ENCODE data around the gene SP3. TPM values are rescaled to one million over a fixed set of nuclear protein-coding genes. Genes with fewer than 3 reads are reported as not detected.

Gene SP3
- total and polyA plus RNA-seq, 9 of the 15 experiments (the other 6 are each of a cell fraction or from before 2014, with no cell fraction given), result 12.0 to 106 (median 74.9) TPM

DNA sequence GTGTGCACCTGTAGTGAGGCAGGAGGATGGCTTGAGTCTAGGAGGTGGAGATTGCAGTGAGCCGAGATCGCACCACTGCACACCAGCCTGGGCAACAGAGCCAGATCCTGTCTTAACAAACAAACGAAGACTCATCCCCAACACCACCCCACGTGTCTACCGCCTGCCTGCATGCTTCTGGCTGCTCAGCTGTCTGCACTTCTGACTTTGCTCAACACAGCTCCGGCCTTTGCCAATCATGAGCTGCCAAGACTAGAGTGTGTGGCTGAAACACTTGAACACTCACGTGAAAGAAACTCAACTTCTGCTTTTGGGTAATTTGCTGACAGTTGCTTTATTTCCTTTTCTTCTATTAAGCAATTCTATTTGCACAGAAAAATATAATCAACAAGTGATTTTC lies 32.1 kb upstream of the SP3 start:
- CTCF ChIA-PET (ENCODE audit: low intra/inter-chr PET ratio), result no interaction called here
- no peaks in the 10 kb centered on the region for H3K79me2 ChIP-seq (ENCODE audit: control insufficient read depth, insufficient read depth, low read length)
- H2AFZ ChIP-seq (ENCODE audit: low read depth, low read length), result no peak overlapping the region
- H3K9ac ChIP-seq (ENCODE audit: insufficient read depth in 1 of 2, low read depth in 2 of 2, low read length in 2 of 2), result no peak overlapping the region
- intact Hi-C loops (cut with micrococcal nuclease) (no loop called here), in situ Hi-C loops (cut with MboI) (no loop called here)
- no peak; the same call in 1 of the 3 replicates for ATAC-seq
- H3K4me2 ChIP-seq (ENCODE audit: insufficient read depth, low read length), result no peak overlapping the region
- 10% methylated on average over 7 of the region's 7 CpGs for WGBS (ENCODE audit: insufficient coverage, low coverage, missing lambda C conversion rate)
- POLR2A ChIA-PET, result interaction anchor here (1.0 to 1.7 kb wide), 4 partner anchors 9 to 32 kb away, joined by 3 to 9 read pairs (median 4); partner anchors contain the start of gene SP3
- H3K9me3 ChIP-seq (replicated peaks; ENCODE audit: control insufficient read depth, insufficient read depth, low read depth, low read length), result no peaks in the 10 kb centered on the region
- no peaks in the 10 kb centered on the region for H3K4me1 ChIP-seq (replicated peaks in 1 of 2; ENCODE audit: control insufficient read depth in 2 of 2, insufficient read depth in 2 of 2, low read length in 2 of 2)
- no peak for FAIRE-seq
- no TSS peak for BruUV-seq (replicated peaks)
- 0 out of 2 replicates have a peak, but pooled peaks cover 2% of the 10 kb centered on the region for H4K20me1 ChIP-seq (replicated peaks; ENCODE audit: control insufficient read depth, insufficient read depth, low read length)
- no peak for DNase-seq (ENCODE audit: extremely low read depth in 1 of 4, low spot score in 3 of 4)
- H3K4me3 ChIP-seq, result no peak overlapping the region
- no peaks in the 10 kb centered on the region for H3K36me3 ChIP-seq (ENCODE audit: control insufficient read depth, insufficient read depth, low read length)
- H3K9me1 ChIP-seq (ENCODE audit: control insufficient read depth, insufficient read depth, low read length), result no peaks in the 10 kb centered on the region
- no peak overlapping the region for H3K27ac ChIP-seq (ENCODE audit: extremely low read depth, low read depth, low read length)
- H3K27me3 ChIP-seq (ENCODE audit: control insufficient read depth in 2 of 2, insufficient read depth in 2 of 2, low read length in 2 of 2), result peaks cover 23 to 35% of the 10 kb centered on the region in 2 experiments; a peak in 4 of 5 replicates
- TF ChIP-seq, protein P1, sequence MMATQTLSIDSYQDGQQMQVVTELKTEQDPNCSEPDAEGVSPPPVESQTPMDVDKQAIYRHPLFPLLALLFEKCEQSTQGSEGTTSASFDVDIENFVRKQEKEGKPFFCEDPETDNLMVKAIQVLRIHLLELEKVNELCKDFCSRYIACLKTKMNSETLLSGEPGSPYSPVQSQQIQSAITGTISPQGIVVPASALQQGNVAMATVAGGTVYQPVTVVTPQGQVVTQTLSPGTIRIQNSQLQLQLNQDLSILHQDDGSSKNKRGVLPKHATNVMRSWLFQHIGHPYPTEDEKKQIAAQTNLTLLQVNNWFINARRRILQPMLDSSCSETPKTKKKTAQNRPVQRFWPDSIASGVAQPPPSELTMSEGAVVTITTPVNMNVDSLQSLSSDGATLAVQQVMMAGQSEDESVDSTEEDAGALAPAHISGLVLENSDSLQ (IDR thresholded peaks at IDR 0.05), result no peak
- no peak for TF ChIP-seq KLF16 (IDR thresholded peaks at IDR 0.05)
- TF ChIP-seq E2F3 (CRISPR knock-in tag; IDR thresholded peaks at IDR 0.05), result no peak
- TF ChIP-seq MAFF (IDR thresholded peaks at IDR 0.05; ENCODE audit: low read length), result peak; percentile 88
- peak; percentile 72 for TF ChIP-seq ZNF121 (CRISPR knock-in tag; conservative IDR thresholded peaks at IDR 0.05)
- peak; percentile 79 for TF ChIP-seq C11orf30 (IDR thresholded peaks at IDR 0.05; ENCODE audit: low read depth)
- TF ChIP-seq ZBTB11 (CRISPR knock-in tag; IDR thresholded peaks at IDR 0.05), result no peak
- peak; percentile 87 for TF ChIP-seq MAFG (tag; conservative IDR thresholded peaks at IDR 0.05)
- TF ChIP-seq, protein P2, sequence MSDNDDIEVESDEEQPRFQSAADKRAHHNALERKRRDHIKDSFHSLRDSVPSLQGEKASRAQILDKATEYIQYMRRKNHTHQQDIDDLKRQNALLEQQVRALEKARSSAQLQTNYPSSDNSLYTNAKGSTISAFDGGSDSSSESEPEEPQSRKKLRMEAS (CRISPR knock-in tag; IDR thresholded peaks at IDR 0.05), result peak; percentile 56; the same call in 1 of the 2 replicates

All from K562 (cell line).